DOHH2 (cell line): ENCODE measurements around the gene CAPN15.

Experiments used
- H3F3A ChIP-seq: fragments of 200-600 bp; sonication (generic), shearing (Covaris generic); 2 replicates; pipeline ENCODE4 v1.6.0; 2016; ENCODE audit warnings: antibody characterized with exemption, mild to moderate bottlenecking; ENCODE audit not compliant: control insufficient read depth, insufficient read depth
- H3K27ac ChIP-seq: fragments of 200-600 bp; sonication (generic); 2 replicates; pipeline ENCODE4 v1.5.1; 2014; ENCODE audit warnings: low read depth, mild to moderate bottlenecking, low read length, moderate library complexity
- H3K27me3 ChIP-seq: fragments of 200-600 bp; sonication (generic); 2 replicates; pipeline ENCODE4 v1.6.1; 2014; ENCODE audit warnings: mild to moderate bottlenecking, low read length, mixed read lengths; ENCODE audit not compliant: control insufficient read depth
- H3K36me3 ChIP-seq: fragments of 200-600 bp; sonication (generic); 2 replicates; pipeline ENCODE4 v1.6.1; 2014; ENCODE audit warnings: mild to moderate bottlenecking, low read length, moderate library complexity, mixed read lengths; ENCODE audit not compliant: control insufficient read depth
- H3K4me1 ChIP-seq: fragments of 200-600 bp; sonication (generic); 2 replicates; pipeline ENCODE4 v1.6.1; 2014; ENCODE audit warnings: mild to moderate bottlenecking, low read length, mixed read lengths; ENCODE audit not compliant: control insufficient read depth
- H3K4me2 ChIP-seq: fragments of 200-600 bp; sonication (generic); 2 replicates; pipeline ENCODE4 v1.6.0; 2014; ENCODE audit warnings: mild to moderate bottlenecking, low read length, moderate library complexity
- H3K4me3 ChIP-seq: fragments of 200-600 bp; sonication (generic); 2 replicates; pipeline ENCODE4 v1.5.1; 2014; ENCODE audit warnings: mild to moderate bottlenecking, low read length, mixed read lengths
- H3K79me2 ChIP-seq: fragments of 200-600 bp; sonication (generic); 2 replicates; pipeline ENCODE4 v1.6.1; 2014; ENCODE audit warnings: mild to moderate bottlenecking, low read length, mixed read lengths; ENCODE audit not compliant: control insufficient read depth
- H3K9me2 ChIP-seq: fragments of 200-600 bp; sonication (generic); replicated peaks from 2 replicates; pipeline ENCODE4 v1.6.1; 2014; ENCODE audit warnings: mild to moderate bottlenecking, low read length, mixed read lengths; ENCODE audit not compliant: control insufficient read depth
- H3K9me3 ChIP-seq: fragments of 200-600 bp; sonication (generic); 2 replicates; pipeline ENCODE4 v1.6.1; 2014; ENCODE audit warnings: antibody characterized with exemption, low read length, mixed read lengths; ENCODE audit not compliant: control insufficient read depth, insufficient read depth
- H4K20me1 ChIP-seq: fragments of 200-600 bp; sonication (generic); 2 replicates; pipeline ENCODE4 v1.6.0; 2014; ENCODE audit warnings: low read depth, mild to moderate bottlenecking, antibody characterized with exemption, low read length, moderate library complexity; ENCODE audit not compliant: control insufficient read depth, insufficient read depth
- CTCF ChIP-seq: fragments of 200-600 bp; sonication (generic); IDR thresholded peaks from one replicate; pipeline ENCODE4 v1.5.1; 2014; ENCODE audit warnings: antibody characterized with exemption, mild to moderate bottlenecking, low read depth, low read length; ENCODE audit not compliant: poor library complexity, severe bottlenecking
- EZH2phosphoT487 ChIP-seq: fragments of 200-600 bp; sonication (generic); IDR thresholded peaks from 2 replicates; pipeline ENCODE4 v1.6.1; 2017; ENCODE audit warnings: borderline replicate concordance, mild to moderate bottlenecking, antibody characterized with exemption, low read length, moderate library complexity, mixed read lengths

The CAPN15 gene

GRCh38 chr16:544517-544916, 17.0 kb downstream of the CAPN15 start:
- Histone ChIP-seq H3K27me3 (no peaks in the 10 kb centered on the region), H3K27ac (no peak overlapping the region), H4K20me1 (no peaks in the 10 kb centered on the region), H3K79me2 (peaks cover 68% of the 10 kb centered on the region), H3F3A (no peaks in the 10 kb centered on the region), H3K4me3 (no peak overlapping the region), H3K4me2 (no peak overlapping the region), H3K36me3 (peaks cover 19% of the 10 kb centered on the region; the same call in 1 of the 2 replicates), H3K4me1 (no peaks in the 10 kb centered on the region), H3K9me3 (no peaks in the 10 kb centered on the region), H3K9me2 (no peaks in the 10 kb centered on the region)
- no peak for TF ChIP-seq CTCF
- TF ChIP-seq EZH2phosphoT487 = no peak

GRCh38 chr16:546909-547770, 19.6 kb downstream of the CAPN15 start:
- no peaks in the 10 kb centered on the region for H3F3A ChIP-seq
- no peaks in the 10 kb centered on the region for H4K20me1 ChIP-seq
- H3K36me3 ChIP-seq = peaks cover 24% of the 10 kb centered on the region; the same call in 1 of the 2 replicates
- no peak overlapping the region for H3K4me2 ChIP-seq
- H3K4me3 ChIP-seq = no peak overlapping the region
- H3K27ac ChIP-seq = no peak overlapping the region
- peaks cover 42% of the 10 kb centered on the region for H3K79me2 ChIP-seq
- H3K9me2 ChIP-seq = no peaks in the 10 kb centered on the region
- TF ChIP-seq EZH2phosphoT487 (no peak), CTCF (no peak)
- H3K9me3 ChIP-seq = no peaks in the 10 kb centered on the region
- H3K4me1 ChIP-seq = no peaks in the 10 kb centered on the region
- no peaks in the 10 kb centered on the region for H3K27me3 ChIP-seq

- H3K4me3 ChIP-seq = no peak overlapping the region
- H3K9me3 ChIP-seq = no peaks in the 10 kb centered on the region
- no peak for TF ChIP-seq CTCF
- no peak for TF ChIP-seq EZH2phosphoT487
- H3K36me3 ChIP-seq = peaks cover 25% of the 10 kb centered on the region; the same call in 1 of the 2 replicates
- H3K27me3 ChIP-seq = no peaks in the 10 kb centered on the region
- peaks cover 29% of the 10 kb centered on the region for H3K79me2 ChIP-seq
- no peaks in the 10 kb centered on the region for H3F3A ChIP-seq
- no peaks in the 10 kb centered on the region for H3K4me1 ChIP-seq
- H3K9me2 ChIP-seq = no peaks in the 10 kb centered on the region
- H3K27ac ChIP-seq = no peak overlapping the region
- no peak overlapping the region for H3K4me2 ChIP-seq
- no peaks in the 10 kb centered on the region for H4K20me1 ChIP-seq
Measured at GRCh38 chr16:548586-548985, 21.1 kb downstream of the CAPN15 start.
